Cardiac muscle cell (in vitro differentiated cells and primary cell): ENCODE data around the gene HOXB2. TPM values are rescaled to one million over a fixed set of nuclear protein-coding genes. Genes with fewer than 3 reads are reported as not detected.

ENCODE experiments used
- DNase-seq, 2 donors: peaks; one replicate each; pipeline versions ENCODE4 v3.0.0 to v3.0.0-alpha.2; 2010 to 2017; ENCODE audit warnings: low read depth in 1 of 2, low spot score in 1 of 2
- H3K27ac ChIP-seq: fragments of 200-600 bp; sonication (generic); 2 replicates; pipeline ENCODE4 v1.5.1; 2016
- H3K27me3 ChIP-seq: fragments of 200-600 bp; sonication (generic); 2 replicates; pipeline ENCODE4 v1.6.0; 2016; ENCODE audit warnings: control low read depth
- H3K36me3 ChIP-seq: fragments of 200-600 bp; sonication (generic); 2 replicates; pipeline ENCODE4 v1.5.1; 2016; ENCODE audit warnings: control low read depth
- H3K4me1 ChIP-seq: fragments of 200-600 bp; sonication (generic); 2 replicates; pipeline ENCODE4 v1.8.1; 2017; ENCODE audit warnings: low read depth, mild to moderate bottlenecking, mixed run types
- H3K4me3 ChIP-seq: fragments of 200-600 bp; sonication (generic); 2 replicates; pipeline ENCODE4 v1.5.1; 2016; ENCODE audit warnings: mild to moderate bottlenecking
- H3K9me3 ChIP-seq: fragments of 200-600 bp; sonication (generic); 2 replicates; pipeline ENCODE4 v1.5.1; 2017; ENCODE audit warnings: low read depth, mild to moderate bottlenecking, control low read depth
- CTCF ChIP-seq: IDR thresholded peaks from 2 replicates; pipeline ENCODE4 v1.5.1; 2012; ENCODE audit warnings: low read depth, mild to moderate bottlenecking, low read length
- polyA plus RNA-seq: library from polyadenylated mRNA; unstranded; fragments of >200 nt; fragmentation: Nextera tagmentation; extraction: Ambion mirVana; gene quantifications from 2 replicates; pipeline ENCODE4 v1.2.1, GENCODE V29; 2016
- total RNA-seq: library from RNA; depleted of rRNA; stranded (reverse); fragments of >200 nt; gene quantifications from 2 replicates; pipeline ENCODE4 v1.2.3, GENCODE V29; 2016

HOXB2 gene
- total and polyA plus RNA-seq, 2 experiments from 2014 or later, result 107 to 111 TPM

DNA sequence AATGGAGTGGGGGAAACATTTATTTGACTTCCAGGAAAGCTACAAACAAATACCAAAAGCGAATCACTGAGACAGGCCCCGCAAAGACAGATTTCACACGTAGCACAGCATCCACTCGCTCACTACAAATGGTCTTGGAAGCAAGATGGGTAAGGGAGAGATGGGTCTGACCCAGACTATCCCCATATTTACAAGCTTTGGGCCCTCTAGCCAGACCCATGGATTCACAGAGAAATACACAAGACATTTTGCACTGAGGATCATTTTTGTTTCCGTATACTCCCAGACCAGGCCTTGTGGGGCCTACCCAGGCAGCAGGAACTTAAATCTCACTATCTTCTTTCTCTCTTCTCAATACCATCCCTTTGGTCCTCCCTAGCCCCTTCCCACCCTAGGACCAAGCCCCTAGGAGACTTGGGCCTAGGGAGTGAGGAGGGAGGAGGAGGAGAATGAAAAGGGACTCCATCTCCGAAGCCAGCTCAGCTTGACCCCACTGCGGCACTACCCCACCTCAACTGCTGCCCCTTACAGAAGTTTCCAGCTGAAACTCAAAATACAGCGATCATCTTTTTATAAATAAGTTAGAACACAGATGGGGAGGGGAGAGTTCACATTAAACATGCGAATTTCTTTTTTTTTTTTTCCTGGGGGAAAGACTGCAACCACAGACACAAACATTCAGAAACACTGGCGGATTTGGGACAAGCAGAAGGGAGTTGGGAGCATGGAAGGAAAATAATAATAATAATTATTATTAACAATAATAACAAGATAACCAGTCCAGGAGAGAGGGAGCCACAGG lies 46.5 kb upstream of the HOXB2 start:
- Histone ChIP-seq H3K27ac (no peak overlapping the region), H3K4me1 (no peaks in the 10 kb centered on the region), H3K36me3 (no peaks in the 10 kb centered on the region), H3K27me3 (peaks cover 100% of the 10 kb centered on the region), H3K9me3 (no peaks in the 10 kb centered on the region), H3K4me3 (no peak overlapping the region)
- DNase-seq, result no peak
- no peak for TF ChIP-seq CTCF

DNA sequence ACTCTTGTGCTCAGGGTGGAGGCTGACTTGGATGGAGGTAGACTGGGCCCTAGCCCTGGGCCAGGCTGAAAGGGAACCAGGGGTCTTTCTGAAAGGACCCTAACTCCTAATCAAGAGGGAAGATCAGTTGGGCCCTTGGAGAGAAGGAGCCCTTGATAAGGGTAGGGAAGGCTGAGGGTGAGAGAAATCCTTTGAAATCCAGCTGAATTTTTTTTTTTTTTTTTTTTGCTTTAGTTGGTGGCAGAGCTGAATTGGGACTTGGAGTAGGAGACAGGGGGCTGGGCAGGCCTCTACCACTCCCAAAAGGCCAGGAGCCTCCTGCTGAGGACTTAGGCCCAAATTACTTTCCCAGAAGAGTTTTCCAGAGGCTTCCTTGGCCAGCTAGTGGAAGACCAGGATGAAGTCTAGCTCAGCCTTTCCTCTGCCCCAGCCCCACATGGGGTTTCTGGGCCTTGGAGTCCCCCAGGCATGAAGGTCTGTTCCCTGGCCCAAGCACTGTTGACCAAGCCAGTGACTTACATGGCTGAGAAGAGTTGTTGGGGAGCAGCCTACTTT lies 45.8 kb upstream of the HOXB2 start:
- Histone ChIP-seq H3K4me1 (peaks cover 3% of the 10 kb centered on the region), H3K4me3 (no peak overlapping the region), H3K9me3 (no peaks in the 10 kb centered on the region), H3K27ac (no peak overlapping the region), H3K27me3 (peaks cover 100% of the 10 kb centered on the region), H3K36me3 (no peaks in the 10 kb centered on the region)
- no peak for DNase-seq
- TF ChIP-seq CTCF, result no peak

- DNase-seq, result no peak
- H3K4me3 ChIP-seq, result no peak within 1 kb of the TSS
Observed at GRCh38 chr17:48589831-48590606, 45.1 kb upstream of the HOXB2 start, which contains the start of gene HOXB3. Gene HOXB3 (minus strand): TSS chr17:48590241. CDS start chr17:48552474, 37,767 bp downstream.

GRCh38 chr17:48589060-48589830 lies 44.3 kb upstream of the HOXB2 start:
- no peak overlapping the region for H3K27ac ChIP-seq
- no peaks in the 10 kb centered on the region for H3K36me3 ChIP-seq
- DNase-seq, result no peak
- no peak for TF ChIP-seq CTCF
- H3K4me1 ChIP-seq, result peaks cover 6% of the 10 kb centered on the region
- no peak overlapping the region for H3K4me3 ChIP-seq
- peaks cover 100% of the 10 kb centered on the region for H3K27me3 ChIP-seq
- no peaks in the 10 kb centered on the region for H3K9me3 ChIP-seq

More at GRCh38 chr17:48589831-48590606, 45.1 kb upstream of the HOXB2 start, which contains the start of gene HOXB3:
- TF ChIP-seq CTCF, result no peak
- Histone ChIP-seq H3K27me3 (peaks cover 100% of the 10 kb centered on the region), H3K36me3 (no peaks in the 10 kb centered on the region), H3K4me1 (peaks cover 6% of the 10 kb centered on the region), H3K9me3 (no peaks in the 10 kb centered on the region), H3K27ac (no peak within 1 kb of the TSS)

GRCh38 chr17:48588528-48588927 lies 43.6 kb upstream of the HOXB2 start:
- Histone ChIP-seq H3K4me3 (no peak overlapping the region), H3K36me3 (no peaks in the 10 kb centered on the region), H3K27me3 (peaks cover 100% of the 10 kb centered on the region), H3K27ac (no peak overlapping the region), H3K4me1 (peaks cover 6% of the 10 kb centered on the region), H3K9me3 (no peaks in the 10 kb centered on the region)
- DNase-seq, result no peak
- no peak for TF ChIP-seq CTCF
